ENCODE data around the gene TTF1.

The TTF1 gene

GRCh38 chr9:132430998-132431397 lies 24.4 kb upstream of the TTF1 start:
- ChIA-PET POLR2A (no interaction called here), CTCF (interaction anchor here (0.6 kb wide), 1 partner anchor 302 kb away, joined by 3 read pairs; no protein-coding TSS in a partner anchor)
- TF ChIP-seq FOXK2 (IDR thresholded peaks at IDR 0.05) (no peak), HDGF (IDR thresholded peaks at IDR 0.05; ENCODE audit: borderline replicate concordance) (no peak), BHLHE40 (IDR thresholded peaks at IDR 0.05; ENCODE audit: borderline replicate concordance) (no peak), NFRKB (IDR thresholded peaks at IDR 0.05) (no peak), TARDBP (IDR thresholded peaks at IDR 0.05) (no peak), L3MBTL2 (conservative IDR thresholded peaks at IDR 0.05) (no peak), CTBP1 (IDR thresholded peaks at IDR 0.05; ENCODE audit: borderline replicate concordance) (no peak), ARNT (IDR thresholded peaks at IDR 0.05) (no peak), PKNOX1 (IDR thresholded peaks at IDR 0.05) (no peak), FOXM1 (IDR thresholded peaks at IDR 0.05; ENCODE audit: borderline replicate concordance) (no peak), SP1 (IDR thresholded peaks at IDR 0.05) (no peak), ZNF384 (IDR thresholded peaks at IDR 0.05) (no peak), SUZ12 (IDR thresholded peaks at IDR 0.05) (no peak), ELF4 (IDR thresholded peaks at IDR 0.05) (no peak)
- DNase-seq (ENCODE audit: extremely low spot score) = no peak

GRCh38 chr9:132426639-132427414 lies 20.2 kb upstream of the TTF1 start:
- ChIA-PET POLR2A (interaction anchor here (0.5 kb wide), 1 partner anchor 73 kb away, joined by 4 read pairs; no protein-coding TSS in a partner anchor), CTCF (no interaction called here)
- DNase-seq (ENCODE audit: extremely low spot score) = no peak
- TF ChIP-seq SP1 (IDR thresholded peaks at IDR 0.05) (no peak), BHLHE40 (IDR thresholded peaks at IDR 0.05; ENCODE audit: borderline replicate concordance) (no peak), FOXK2 (IDR thresholded peaks at IDR 0.05) (no peak), PKNOX1 (IDR thresholded peaks at IDR 0.05) (no peak), SUZ12 (IDR thresholded peaks at IDR 0.05) (no peak), NFRKB (IDR thresholded peaks at IDR 0.05) (no peak), ARNT (IDR thresholded peaks at IDR 0.05) (no peak), FOXM1 (IDR thresholded peaks at IDR 0.05; ENCODE audit: borderline replicate concordance) (no peak), ELF4 (IDR thresholded peaks at IDR 0.05) (no peak), TARDBP (IDR thresholded peaks at IDR 0.05) (no peak), FOXA1 (IDR thresholded peaks at IDR 0.05) (no peak), LEF1 (IDR thresholded peaks at IDR 0.05; ENCODE audit: borderline replicate concordance) (no peak), HDGF (IDR thresholded peaks at IDR 0.05; ENCODE audit: borderline replicate concordance) (no peak), L3MBTL2 (conservative IDR thresholded peaks at IDR 0.05) (no peak), ZNF384 (IDR thresholded peaks at IDR 0.05) (no peak), CTBP1 (IDR thresholded peaks at IDR 0.05; ENCODE audit: borderline replicate concordance) (no peak)

- DNase-seq (ENCODE audit: extremely low spot score) = no peak
- POLR2A ChIA-PET = no interaction called here
- CTCF ChIA-PET = no interaction called here
- TF ChIP-seq ELF4 (IDR thresholded peaks at IDR 0.05) (no peak), FOXK2 (IDR thresholded peaks at IDR 0.05) (no peak), FOXA1 (IDR thresholded peaks at IDR 0.05) (no peak), LEF1 (IDR thresholded peaks at IDR 0.05; ENCODE audit: borderline replicate concordance) (no peak), HDGF (IDR thresholded peaks at IDR 0.05; ENCODE audit: borderline replicate concordance) (no peak)
These were observed 19.0 kb upstream of the TTF1 start for GRCh38 chr9:132425675-132426062.

GRCh38 chr9:132424857-132425674 lies 18.4 kb upstream of the TTF1 start:
- no peak for TF ChIP-seq CTBP1 (IDR thresholded peaks at IDR 0.05; ENCODE audit: borderline replicate concordance)
- TF ChIP-seq LEF1 (IDR thresholded peaks at IDR 0.05; ENCODE audit: borderline replicate concordance) = no peak
- TF ChIP-seq SUZ12 (IDR thresholded peaks at IDR 0.05) = no peak
- no peak for TF ChIP-seq TARDBP (IDR thresholded peaks at IDR 0.05)
- TF ChIP-seq FOXM1 (IDR thresholded peaks at IDR 0.05; ENCODE audit: borderline replicate concordance) = no peak
- TF ChIP-seq L3MBTL2 (conservative IDR thresholded peaks at IDR 0.05) = no peak
- TF ChIP-seq SP1 (IDR thresholded peaks at IDR 0.05) = no peak
- no peak for TF ChIP-seq HDGF (IDR thresholded peaks at IDR 0.05; ENCODE audit: borderline replicate concordance)
- no peak for TF ChIP-seq FOXK2 (IDR thresholded peaks at IDR 0.05)
- TF ChIP-seq PKNOX1 (IDR thresholded peaks at IDR 0.05) = no peak
- TF ChIP-seq ARNT (IDR thresholded peaks at IDR 0.05) = no peak
- TF ChIP-seq FOXA1 (IDR thresholded peaks at IDR 0.05) = no peak
- TF ChIP-seq ZNF384 (IDR thresholded peaks at IDR 0.05) = no peak
- no peak for TF ChIP-seq NFRKB (IDR thresholded peaks at IDR 0.05)
- TF ChIP-seq ELF4 (IDR thresholded peaks at IDR 0.05) = no peak
- TF ChIP-seq BHLHE40 (IDR thresholded peaks at IDR 0.05; ENCODE audit: borderline replicate concordance) = no peak
- DNase-seq (ENCODE audit: extremely low spot score) = no peak
- ChIA-PET POLR2A (no interaction called here), CTCF (no interaction called here)

GRCh38 chr9:132423503-132423902 lies 16.9 kb upstream of the TTF1 start:
- CTCF ChIA-PET = no interaction called here
- TF ChIP-seq LEF1 (IDR thresholded peaks at IDR 0.05; ENCODE audit: borderline replicate concordance) = no peak
- TF ChIP-seq BHLHE40 (IDR thresholded peaks at IDR 0.05; ENCODE audit: borderline replicate concordance) = no peak
- TF ChIP-seq ZNF384 (IDR thresholded peaks at IDR 0.05) = no peak
- no peak for TF ChIP-seq FOXA1 (IDR thresholded peaks at IDR 0.05)
- TF ChIP-seq PKNOX1 (IDR thresholded peaks at IDR 0.05) = no peak
- no peak for TF ChIP-seq NFRKB (IDR thresholded peaks at IDR 0.05)
- TF ChIP-seq SP1 (IDR thresholded peaks at IDR 0.05) = no peak
- no peak for TF ChIP-seq TARDBP (IDR thresholded peaks at IDR 0.05)
- TF ChIP-seq FOXM1 (IDR thresholded peaks at IDR 0.05; ENCODE audit: borderline replicate concordance) = no peak
- no peak for TF ChIP-seq ARNT (IDR thresholded peaks at IDR 0.05)
- TF ChIP-seq ELF4 (IDR thresholded peaks at IDR 0.05) = no peak
- no peak for TF ChIP-seq SUZ12 (IDR thresholded peaks at IDR 0.05)
- no peak for DNase-seq (ENCODE audit: extremely low spot score)
- POLR2A ChIA-PET = no interaction called here

Measured in HEK293T (cell line).